B cell (primary cell): ENCODE data around the gene C2CD3. TPM values are rescaled to one million over a fixed set of nuclear protein-coding genes. Genes with fewer than 3 reads are reported as not detected.

Source experiments
- ATAC-seq: fragments of 200-7000 bp; cut with Tn5 transposase; one replicate; pipeline ENCODE4 v1.10.0; 2021; ENCODE audit warnings: low read depth, mild to moderate bottlenecking, moderate number of reproducible peaks, moderate library complexity
- CTCF ChIA-PET: fragments of 350-600 bp; sonication (Branson Sonifier 250); formaldehyde crosslinking; loops from one replicate; lab custom pipeline; 2021; ENCODE audit warnings: antibody characterized with exemption, inconsistent platforms; lab: Charles Lee
- POLR2A ChIA-PET: fragments of 350-600 bp; sonication (Branson Sonifier 250); formaldehyde crosslinking; loops from one replicate; lab custom pipeline; 2021; ENCODE audit warnings: antibody characterized with exemption; lab: Charles Lee
- DNase-seq: peaks from one replicate; pipeline ENCODE4 v3.0.0; 2013
- H2AFZ ChIP-seq: 2 replicates; pipeline ENCODE4 v1.6.1; 2012; ENCODE audit warnings: mild to moderate bottlenecking, low read depth, low read length; ENCODE audit not compliant: insufficient read depth, poor library complexity, severe bottlenecking
- H3K27ac ChIP-seq, 2 donors: 1 replicate in 1 of 2; 2 replicates in 1 of 2; pipeline ENCODE4 v1.5.1; 2012 to 2013; ENCODE audit warnings: low read length in 2 of 2, mild to moderate bottlenecking in 2 of 2, moderate library complexity in 1 of 2
- H3K27me3 ChIP-seq, 4 experiments: fragments of 200-600 bp in 1 of 4; sonication (generic) in 1 of 4; replicated peaks in 1 of 4; 1 replicate in 2 of 4; 2 replicates in 2 of 4; pipeline versions ENCODE4 v1.6.1 to v1.7.0; 2013 to 2016; ENCODE audit warnings: low read length in 3 of 4, mild to moderate bottlenecking in 2 of 4, mixed read lengths in 1 of 4, moderate library complexity in 1 of 4; ENCODE audit not compliant: insufficient read depth in 4 of 4, control insufficient read depth in 3 of 4; ENCODE audit errors: control extremely low read depth in 1 of 4
- H3K36me3 ChIP-seq, 2 experiments: replicated peaks in 1 of 2; 1 replicate in 1 of 2; 2 replicates in 1 of 2; pipeline versions ENCODE4 v1.6.1 to v1.7.1; 2013; ENCODE audit warnings: low read length in 1 of 2; ENCODE audit not compliant: insufficient read depth in 2 of 2, control insufficient read depth in 1 of 2; ENCODE audit errors: control extremely low read depth in 1 of 2, extremely low read depth in 1 of 2
- H3K4me1 ChIP-seq, 2 donors: fragments of 200-600 bp in 1 of 2; sonication (generic) in 1 of 2; 1 replicate in 1 of 2; 2 replicates in 1 of 2; pipeline versions ENCODE4 v1.5.1 to v1.6.1; 2013 to 2017; ENCODE audit warnings: low read length in 2 of 2; ENCODE audit not compliant: control insufficient read depth in 2 of 2, insufficient read depth in 2 of 2
- H3K4me2 ChIP-seq: replicated peaks from 2 replicates; pipeline ENCODE3; 2012; ENCODE audit warnings: mild to moderate bottlenecking, low read depth, low read length; ENCODE audit not compliant: poor library complexity, severe bottlenecking
- H3K4me3 ChIP-seq, 5 experiments: fragments of 200-600 bp in 1 of 5; sonication (generic) in 1 of 5; 1 replicate in 3 of 5; 2 replicates in 2 of 5; pipeline versions ENCODE4 v1.5.1 to v1.7.0; 2011 to 2016; ENCODE audit warnings: low read length in 4 of 5, mild to moderate bottlenecking in 4 of 5, low read depth in 2 of 5, control low read depth in 1 of 5, moderate library complexity in 1 of 5; ENCODE audit not compliant: insufficient read depth in 1 of 5; ENCODE audit errors: control extremely low read depth in 1 of 5, extremely low read depth in 1 of 5
- H3K79me2 ChIP-seq: fragments of 200-600 bp; sonication (generic); one replicate; pipeline ENCODE4 v1.6.0; 2016; ENCODE audit warnings: low read length; ENCODE audit not compliant: control insufficient read depth, insufficient read depth
- H3K9ac ChIP-seq: fragments of 200-600 bp; sonication (generic); 2 replicates; pipeline ENCODE4 v1.6.1; 2017; ENCODE audit warnings: mild to moderate bottlenecking, low read length, moderate library complexity
- H3K9me3 ChIP-seq, 3 donors: one replicate each; pipeline versions ENCODE4 v1.6.1 to v1.7.1; 2013; ENCODE audit warnings: low read length in 2 of 3; ENCODE audit not compliant: control insufficient read depth in 2 of 3, insufficient read depth in 1 of 3; ENCODE audit errors: control extremely low read depth in 1 of 3
- H4K20me1 ChIP-seq: 2 replicates; pipeline ENCODE4 v1.6.0; 2012; ENCODE audit warnings: mild to moderate bottlenecking, low read length; ENCODE audit not compliant: insufficient read depth, control insufficient read depth, poor library complexity, severe bottlenecking
- H3K27ac Mint-ChIP-seq: one replicate; pipeline ENCODE4 v1.8.0; 2021; ENCODE audit warnings: mixed read lengths
- H3K27me3 Mint-ChIP-seq: one replicate; pipeline ENCODE4 v1.8.0; 2021; ENCODE audit warnings: mixed read lengths
- H3K4me1 Mint-ChIP-seq: one replicate; pipeline ENCODE4 v1.8.0; 2021; ENCODE audit warnings: mixed read lengths
- H3K4me3 Mint-ChIP-seq: one replicate; pipeline ENCODE4 v1.8.0; 2021; ENCODE audit warnings: mixed read lengths
- H3K9me3 Mint-ChIP-seq: one replicate; pipeline ENCODE4 v1.8.0; 2022; ENCODE audit warnings: mixed read lengths; ENCODE audit not compliant: insufficient read depth
- CTCF ChIP-seq: fragments of 200-600 bp; IDR thresholded peaks from one replicate; pipeline ENCODE4 v1.8.0; 2022; ENCODE audit warnings: antibody characterized with exemption, mild to moderate bottlenecking
- EZH2 ChIP-seq: IDR thresholded peaks from 2 replicates; pipeline ENCODE4 v1.6.1; 2012; ENCODE audit warnings: borderline replicate concordance, low read depth, mild to moderate bottlenecking, moderate library complexity, low read length; ENCODE audit not compliant: insufficient read depth, poor library complexity, severe bottlenecking
- WGBS: methylation state at CpG from one replicate; pipeline ENCODE4 v1.1.5; 2013; ENCODE audit warnings: missing lambda C conversion rate; ENCODE audit not compliant: insufficient coverage; 5-methylcytosine and 5-hydroxymethylcytosine counted together
- intact Hi-C: fragments of 100-400 bp; cut with micrococcal nuclease; formaldehyde crosslinking; loops from one replicate; pipeline ENCODE4 v1.10.0; 2022
- polyA plus RNA-seq: library from polyadenylated mRNA; depleted of rRNA; stranded (reverse); fragments of >200 nt; gene quantifications from 2 replicates; pipeline ENCODE4 v1.2.3, GENCODE V29; 2012
- total RNA-seq, 2 donors: library from RNA; stranded (reverse); fragments of 120-200 nt in 1 of 2; gene quantifications; 1 replicate in 1 of 2; 2 replicates in 1 of 2; pipeline versions ENCODE4 v1.2.3 to v1.2.4, GENCODE V29; 2013 to 2022

The C2CD3 gene
- total and polyA plus RNA-seq, 2 donors (not counting 1 experiment from before 2014, with no cell fraction given), result 19.8 to 69.0 TPM

GRCh38 chr11:74086242-74086884 is 84.4 kb downstream of the C2CD3 start:
- intact Hi-C loops, result no loop called here
- ChIA-PET POLR2A (no interaction called here), CTCF (no interaction called here)
- ATAC-seq (no peak), DNase-seq (no peak)
- no peak overlapping the region for H3K4me3 Mint-ChIP-seq
- H3K9ac ChIP-seq, result no peak overlapping the region
- no peak overlapping the region for H3K27ac ChIP-seq
- no peak for TF ChIP-seq EZH2
- no peak for TF ChIP-seq CTCF
- peaks cover 10 to 54% of the 10 kb centered on the region in 2 experiments for H3K36me3 ChIP-seq
- no peaks in the 10 kb centered on the region for H3K9me3 Mint-ChIP-seq
- H2AFZ ChIP-seq, result no peak overlapping the region
- no peaks in the 10 kb centered on the region for H3K9me3 ChIP-seq
- no peak overlapping the region for H3K4me2 ChIP-seq
- H3K27ac Mint-ChIP-seq, result no peak overlapping the region
- WGBS, result 79% methylated on average over 1 of the region's 5 CpGs
- H3K79me2 ChIP-seq, result no peaks in the 10 kb centered on the region
- no peaks in the 10 kb centered on the region for H3K27me3 Mint-ChIP-seq
- H3K4me3 ChIP-seq, result no peak overlapping the region
- H3K27me3 ChIP-seq, result no peaks in the 10 kb centered on the region
- H3K4me1 Mint-ChIP-seq, result peaks cover 5% of the 10 kb centered on the region
- no peaks in the 10 kb centered on the region for H4K20me1 ChIP-seq
- no peaks in the 10 kb centered on the region for H3K4me1 ChIP-seq

- no peak overlapping the region for H3K27ac ChIP-seq
- H3K4me3 Mint-ChIP-seq, result no peak overlapping the region
- intact Hi-C loops, result no loop called here
- POLR2A ChIA-PET, result no interaction called here
- H3K9me3 Mint-ChIP-seq, result no peaks in the 10 kb centered on the region
- peaks cover 10 to 52% of the 10 kb centered on the region in 2 experiments for H3K36me3 ChIP-seq
- H3K9ac ChIP-seq, result no peak overlapping the region
- H3K4me1 Mint-ChIP-seq, result peaks cover 5% of the 10 kb centered on the region
- H4K20me1 ChIP-seq, result no peaks in the 10 kb centered on the region
- WGBS, result 31% methylated on average over 3 of the region's 6 CpGs
- H3K27ac Mint-ChIP-seq, result no peak overlapping the region
- no peaks in the 10 kb centered on the region for H3K27me3 Mint-ChIP-seq
- ATAC-seq, result no peak
- H3K4me3 ChIP-seq, result no peak overlapping the region
- TF ChIP-seq CTCF (no peak), EZH2 (no peak)
- no peak for DNase-seq
- H3K9me3 ChIP-seq, result no peaks in the 10 kb centered on the region
- no peaks in the 10 kb centered on the region for H3K27me3 ChIP-seq
- H3K79me2 ChIP-seq, result no peaks in the 10 kb centered on the region
- CTCF ChIA-PET, result no interaction called here
- H3K4me2 ChIP-seq, result no peak overlapping the region
- no peak overlapping the region for H2AFZ ChIP-seq
- no peaks in the 10 kb centered on the region for H3K4me1 ChIP-seq
These were observed 85.3 kb downstream of the C2CD3 start for GRCh38 chr11:74085542-74085892.
